ENCODE measurements around the gene TBCD.

TBCD gene

GRCh38 chr17:82812058-82812457 is 60.2 kb downstream of the TBCD start:
- DNase-seq, result no peak

- no peak for DNase-seq
Observed at GRCh38 chr17:82812601-82813000, 60.7 kb downstream of the TBCD start.

GRCh38 chr17:82813299-82814051 is 61.6 kb downstream of the TBCD start:
- DNase-seq, result no peak

- no peak for DNase-seq
Observed at GRCh38 chr17:82814834-82815233, 63.0 kb downstream of the TBCD start.

- DNase-seq, result no peak
Observed at GRCh38 chr17:82815354-82815753, 63.5 kb downstream of the TBCD start.

GRCh38 chr17:82815790-82816305 is 64.0 kb downstream of the TBCD start:
- DNase-seq, result no peak

- no peak for DNase-seq
Observed at GRCh38 chr17:82816358-82816757, 64.5 kb downstream of the TBCD start.

DNA sequence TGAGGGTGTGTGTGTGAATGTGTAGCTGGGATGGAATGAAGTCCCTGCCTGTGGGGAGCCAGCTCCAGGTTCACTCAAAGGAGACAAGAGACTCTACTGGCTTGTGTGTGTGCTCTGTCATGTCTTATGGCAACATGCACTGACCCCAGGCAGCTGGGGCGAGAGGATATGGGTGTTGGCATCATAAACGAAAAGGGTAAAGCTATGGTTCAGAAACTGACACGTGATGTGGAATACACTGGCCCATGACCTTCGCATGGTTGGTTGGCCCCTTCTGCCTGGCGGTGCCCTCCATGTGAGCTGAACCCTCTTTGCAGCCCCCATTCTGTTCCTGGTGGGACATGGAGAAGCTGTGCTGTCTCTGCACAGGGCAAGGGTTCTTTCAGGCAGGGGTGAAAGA is 66.1 kb downstream of the TBCD start:
- no peak for DNase-seq

GRCh38 chr17:82820278-82821251 is 68.7 kb downstream of the TBCD start:
- DNase-seq, result no peak

DNA sequence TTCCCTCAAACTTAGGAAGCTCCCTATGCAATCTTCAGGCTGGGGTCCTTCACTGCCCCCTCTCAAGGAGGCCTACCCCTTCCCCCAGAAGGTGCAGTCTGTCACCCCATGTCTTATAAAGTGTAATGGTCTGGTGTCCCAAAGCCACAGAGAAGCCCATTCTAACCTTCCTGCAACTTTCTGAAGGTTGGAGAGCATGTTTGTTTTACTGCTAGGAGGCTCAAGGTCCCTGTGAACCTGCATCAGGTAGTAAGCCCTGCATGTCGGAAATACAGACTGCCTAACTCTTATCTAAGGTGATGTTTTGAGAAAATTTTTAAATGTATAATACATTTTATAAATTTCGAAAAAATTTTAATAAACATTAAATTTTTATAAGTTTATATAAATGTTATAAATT is 69.7 kb downstream of the TBCD start:
- DNase-seq, result no peak

- no peak for DNase-seq
Observed at GRCh38 chr17:82822281-82822680, 70.4 kb downstream of the TBCD start.

DNA sequence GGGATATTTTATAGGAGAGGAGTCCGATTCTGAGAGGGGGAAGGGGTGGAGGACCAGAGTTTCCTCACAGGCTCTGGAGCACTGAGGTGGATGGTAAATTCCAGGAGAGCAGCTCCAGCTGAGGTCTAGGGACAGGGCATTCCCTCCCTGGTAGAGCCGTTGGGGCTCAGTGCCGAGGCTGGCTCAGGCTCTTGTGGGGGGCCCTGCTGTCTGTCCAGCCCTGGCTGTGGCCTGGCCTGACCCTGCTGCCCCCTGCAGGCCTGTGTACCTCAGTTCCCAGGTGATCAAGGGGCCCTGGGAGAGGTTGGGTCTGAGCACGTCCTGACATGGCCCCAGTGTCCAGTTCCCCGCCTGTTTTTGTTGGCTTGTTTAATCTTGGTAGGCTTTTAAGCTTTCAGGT is 71.1 kb downstream of the TBCD start:
- no peak for DNase-seq

GRCh38 chr17:82825540-82826124 is 73.8 kb downstream of the TBCD start:
- DNase-seq, result no peak

DNA sequence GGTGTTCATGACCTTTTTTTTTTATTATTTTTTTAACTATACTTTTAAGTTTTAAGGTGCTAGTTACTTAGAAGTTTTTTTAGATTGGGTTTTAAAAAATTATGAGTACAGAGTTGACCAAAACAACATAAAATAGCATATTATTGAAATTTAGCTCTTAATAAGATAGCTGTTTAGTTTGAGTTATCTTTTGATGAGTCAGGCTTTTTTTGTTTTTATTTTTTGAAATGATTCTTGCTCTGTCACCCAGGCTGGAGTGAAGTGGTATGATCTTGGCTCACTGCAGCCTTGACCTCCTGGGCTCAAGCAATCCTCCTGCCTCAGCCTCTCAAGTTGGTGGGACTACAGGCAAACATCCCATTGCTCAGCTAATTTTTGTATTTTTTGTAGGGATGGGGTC is 74.3 kb downstream of the TBCD start:
- DNase-seq, result no peak

DNA sequence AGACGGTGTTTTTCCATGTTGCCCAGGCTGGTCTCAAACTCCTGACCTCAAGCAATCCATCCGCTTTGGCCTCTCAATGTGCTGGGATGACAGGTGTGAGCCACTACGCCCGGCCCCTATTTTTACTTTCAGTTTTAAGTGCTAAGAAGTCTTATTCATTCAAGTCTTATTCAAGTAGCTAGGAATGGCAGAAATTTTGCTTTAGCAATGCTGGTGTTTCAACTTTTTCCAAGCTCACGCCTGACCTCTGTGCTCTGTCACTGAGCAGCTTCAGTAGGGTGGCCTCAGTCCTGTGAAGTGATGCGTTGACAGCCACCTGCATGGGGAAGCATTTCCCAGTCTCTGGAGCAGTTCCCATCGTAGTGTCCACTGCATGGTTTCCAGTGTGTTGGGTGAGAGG is 75.1 kb downstream of the TBCD start:
- DNase-seq, result no peak

DNA sequence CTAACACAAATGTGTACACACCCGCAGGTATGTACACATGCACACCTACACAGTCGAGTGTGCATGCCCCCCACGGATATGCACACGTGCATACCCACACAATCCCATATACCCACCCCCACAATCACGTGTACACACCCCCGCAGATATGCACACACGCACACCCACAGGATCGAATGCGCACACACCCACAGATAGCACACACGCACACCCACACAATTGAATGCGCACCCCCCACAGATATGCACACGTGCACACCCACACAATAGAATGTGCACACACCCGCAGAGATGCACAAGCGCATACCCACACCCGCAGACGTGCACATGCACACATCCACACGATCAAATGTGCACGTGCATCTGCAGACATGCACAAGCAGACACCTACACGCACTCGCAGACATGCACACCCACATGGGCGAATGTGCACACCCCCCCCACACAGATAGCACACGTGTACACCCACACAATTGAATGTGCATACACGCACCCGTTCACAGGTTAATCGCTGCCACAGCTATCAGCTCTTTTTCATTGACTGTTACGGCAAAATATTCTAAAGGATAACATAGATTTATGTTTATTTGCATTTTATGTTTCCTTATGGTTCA is 77.1 kb downstream of the TBCD start:
- DNase-seq, result no peak

DNA sequence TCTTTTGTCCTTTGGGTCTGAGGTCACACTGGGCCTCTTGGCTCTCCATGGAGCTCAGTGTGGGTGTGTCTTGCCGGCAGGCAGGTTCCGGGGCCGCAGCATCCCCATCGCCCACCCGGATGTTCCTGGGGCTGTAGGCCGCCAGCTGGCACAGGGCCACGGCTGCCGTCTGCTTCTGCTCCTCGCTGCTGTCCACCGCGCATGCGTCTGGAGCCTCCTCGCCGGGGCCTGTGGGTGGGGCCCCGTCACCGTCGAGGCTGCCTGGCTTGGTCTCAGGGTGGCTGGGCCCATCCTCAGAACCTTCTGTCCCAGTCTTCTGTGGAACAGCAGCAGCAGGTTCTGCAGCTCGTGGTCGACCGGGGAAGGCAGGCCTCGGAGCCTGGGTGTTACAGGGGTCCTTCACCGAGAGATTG is 78.4 kb downstream of the TBCD start:
- peak; percentile 80 for DNase-seq

DNA sequence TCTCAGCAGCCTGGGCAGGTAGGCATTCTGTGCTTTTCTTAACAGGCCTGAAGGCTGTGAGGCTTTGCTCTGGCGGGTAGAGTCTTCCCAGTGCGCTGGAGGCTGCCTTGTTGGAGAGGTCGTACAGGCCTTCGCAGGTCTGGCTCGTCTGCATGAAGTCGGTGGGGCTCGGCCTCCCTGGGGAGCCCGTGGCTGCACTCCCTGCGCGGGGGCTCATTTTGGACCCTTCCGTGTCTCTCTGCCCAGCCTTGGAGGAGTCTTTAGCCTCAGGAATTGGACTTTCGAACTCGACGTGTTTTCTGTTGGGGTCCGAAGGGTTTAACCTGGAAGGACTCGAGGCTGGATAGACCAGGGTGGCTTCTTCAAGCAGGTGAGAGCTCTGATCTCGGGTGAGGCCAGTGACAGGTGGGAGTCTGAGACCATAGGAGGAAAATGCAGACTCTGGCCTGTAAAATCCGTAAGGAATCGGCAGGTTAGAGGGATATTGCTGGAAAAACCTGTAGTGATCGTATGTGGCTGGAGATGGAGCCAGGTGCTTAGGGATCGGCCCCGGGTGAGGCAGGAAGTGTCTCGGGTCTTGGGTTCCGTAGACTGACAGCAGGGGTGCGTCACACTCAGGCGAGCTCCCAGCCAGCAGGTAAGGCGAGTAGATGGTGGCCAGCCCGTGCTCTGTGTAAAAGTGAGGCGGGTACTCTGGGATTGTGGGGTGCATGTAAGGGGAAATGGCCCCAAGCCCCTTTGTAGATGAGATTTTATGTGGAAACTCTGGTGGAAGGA is 79.4 kb downstream of the TBCD start:
- peak; percentile 28 for DNase-seq

GRCh38 chr17:82831818-82832200 is 79.9 kb downstream of the TBCD start:
- DNase-seq, result no peak

DNA sequence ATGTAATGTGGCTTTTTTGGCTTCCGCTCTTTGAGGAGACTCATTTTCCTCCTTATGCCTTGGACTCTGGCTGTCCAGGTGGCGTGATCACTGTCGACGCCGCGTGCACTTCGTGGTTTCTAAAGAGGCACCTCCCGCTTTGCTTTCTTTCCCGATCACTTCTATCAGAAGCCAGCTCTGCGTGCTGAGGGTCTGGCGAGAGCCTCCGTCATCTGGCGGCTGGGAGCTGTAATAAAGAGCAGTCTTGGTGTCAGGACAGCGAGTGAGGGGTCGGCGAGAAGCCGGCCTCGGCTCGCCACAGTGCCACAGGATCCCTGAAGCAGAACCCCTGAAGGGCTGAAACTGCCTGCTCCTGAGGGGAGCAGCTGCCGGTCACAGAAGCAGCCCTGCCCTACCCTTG is 80.5 kb downstream of the TBCD start:
- DNase-seq, result no peak

DNA sequence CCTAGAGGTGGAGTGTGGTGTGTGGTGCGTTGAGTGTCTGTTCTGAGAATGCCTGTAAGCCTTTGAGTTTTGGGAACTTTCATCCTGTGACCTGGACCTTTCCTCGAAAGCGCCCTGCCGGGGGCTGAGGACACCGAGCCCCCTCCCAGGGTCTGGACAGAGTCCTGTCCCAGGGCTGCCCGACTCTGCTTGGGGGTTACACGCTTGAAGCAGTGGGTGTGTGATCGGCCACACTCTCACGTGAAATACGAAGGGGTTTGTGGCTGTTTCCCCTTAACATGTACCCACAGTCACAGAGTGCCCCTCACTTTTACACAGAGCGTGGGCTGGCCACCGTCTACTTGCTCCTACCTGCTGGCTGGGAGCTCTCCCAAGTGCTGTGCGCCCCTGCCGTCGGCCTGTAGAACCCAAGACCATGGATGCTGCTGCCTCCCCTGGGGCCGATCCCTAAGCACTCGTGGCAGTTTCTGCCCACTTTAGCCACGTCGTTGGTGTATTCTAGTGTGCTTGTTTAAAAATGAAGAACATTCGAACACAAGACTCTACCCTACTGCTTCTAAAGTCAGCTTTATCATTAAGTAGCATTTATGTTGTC is 81.1 kb downstream of the TBCD start:
- no peak for DNase-seq

GRCh38 chr17:82835122-82835521 is 83.3 kb downstream of the TBCD start:
- DNase-seq, result no peak

Measured in NCI-H510A treated with DMSO at 0.1 percent for 48 hours (cell line).